RWPE2 (cell line): ENCODE data around the gene DPM1.

Experiments used
- ATAC-seq: fragments of 200-7000 bp; cut with Tn5 transposase; 3 replicates; pipeline ENCODE4 v1.9.1; 2021; ENCODE audit warnings: low read depth
- DNase-seq: peaks from one replicate; pipeline ENCODE4 v3.0.0-alpha.2; 2020; ENCODE audit warnings: low spot score
- H3K27ac ChIP-seq: fragments of 450-650 bp; 2 replicates; pipeline ENCODE4 v1.5.1; 2017; ENCODE audit warnings: mild to moderate bottlenecking; ENCODE audit not compliant: poor library complexity, severe bottlenecking
- H3K27me3 ChIP-seq: fragments of 250-450 bp; sonication (Bioruptor Pico); 2 replicates; pipeline ENCODE4 v1.5.1; 2021; ENCODE audit warnings: mild to moderate bottlenecking, moderate library complexity; ENCODE audit not compliant: insufficient read depth, poor library complexity, severe bottlenecking
- H3K36me3 ChIP-seq: fragments of 250-450 bp; sonication (Bioruptor Pico); 2 replicates; pipeline ENCODE4 v1.5.1; 2020; ENCODE audit warnings: low read depth, mild to moderate bottlenecking, moderate library complexity
- H3K4me1 ChIP-seq: fragments of 250-450 bp; sonication (Bioruptor Pico); 2 replicates; pipeline ENCODE4 v1.5.1; 2021; ENCODE audit warnings: mild to moderate bottlenecking, moderate library complexity; ENCODE audit not compliant: insufficient read depth, poor library complexity, severe bottlenecking
- H3K4me3 ChIP-seq: fragments of 250-450 bp; sonication (Bioruptor Pico); 2 replicates; pipeline ENCODE4 v1.5.1; 2021; ENCODE audit warnings: mild to moderate bottlenecking, moderate library complexity; ENCODE audit not compliant: severe bottlenecking
- H3K9me3 ChIP-seq: fragments of 250-450 bp; sonication (Bioruptor Pico); 2 replicates; pipeline ENCODE4 v1.5.1; 2021; ENCODE audit warnings: mild to moderate bottlenecking, moderate library complexity; ENCODE audit not compliant: severe bottlenecking
- CTCF ChIP-seq: fragments of 450-650 bp; IDR thresholded peaks from one replicate; pipeline ENCODE4 v1.5.1; 2017; ENCODE audit warnings: mild to moderate bottlenecking, moderate library complexity; ENCODE audit not compliant: poor library complexity, severe bottlenecking

DPM1 gene

GRCh38 chr20:50913690-50914375 lies 44.5 kb downstream of the DPM1 start:
- H3K36me3 ChIP-seq: peaks cover 81% of the 10 kb centered on the region
- peak overlapping the region; percentile 57 for H3K27ac ChIP-seq
- no peak for TF ChIP-seq CTCF
- H3K4me3 ChIP-seq: no peak overlapping the region
- DNase-seq: no peak
- H3K27me3 ChIP-seq: no peaks in the 10 kb centered on the region
- H3K4me1 ChIP-seq: peaks cover 54% of the 10 kb centered on the region
- peak; percentile 90 for ATAC-seq
- no peaks in the 10 kb centered on the region for H3K9me3 ChIP-seq

- Histone ChIP-seq H3K9me3 (no peaks in the 10 kb centered on the region), H3K27ac (no peak overlapping the region), H3K27me3 (no peaks in the 10 kb centered on the region), H3K36me3 (peaks cover 74% of the 10 kb centered on the region), H3K4me1 (peaks cover 33% of the 10 kb centered on the region), H3K4me3 (no peak overlapping the region)
- ATAC-seq (no peak), DNase-seq (no peak)
- no peak for TF ChIP-seq CTCF
Observed at GRCh38 chr20:50911716-50912115, 46.6 kb downstream of the DPM1 start.

GRCh38 chr20:50911030-50911429 lies 47.3 kb downstream of the DPM1 start:
- no peak overlapping the region for H3K27ac ChIP-seq
- no peaks in the 10 kb centered on the region for H3K9me3 ChIP-seq
- DNase-seq (no peak), ATAC-seq (no peak)
- peaks cover 74% of the 10 kb centered on the region for H3K36me3 ChIP-seq
- no peak for TF ChIP-seq CTCF
- no peaks in the 10 kb centered on the region for H3K27me3 ChIP-seq
- peaks cover 26% of the 10 kb centered on the region for H3K4me1 ChIP-seq
- no peak overlapping the region for H3K4me3 ChIP-seq

GRCh38 chr20:50909413-50909812 lies 48.9 kb downstream of the DPM1 start:
- Histone ChIP-seq H3K27ac (no peak overlapping the region), H3K9me3 (no peaks in the 10 kb centered on the region), H3K27me3 (no peaks in the 10 kb centered on the region), H3K4me1 (peaks cover 10% of the 10 kb centered on the region), H3K4me3 (no peak overlapping the region), H3K36me3 (peaks cover 81% of the 10 kb centered on the region)
- TF ChIP-seq CTCF: no peak
- ATAC-seq (no peak), DNase-seq (no peak)

- DNase-seq (no peak), ATAC-seq (no peak; the same call in 2 of the 3 replicates)
- H3K36me3 ChIP-seq: peaks cover 88% of the 10 kb centered on the region
- no peaks in the 10 kb centered on the region for H3K9me3 ChIP-seq
- no peaks in the 10 kb centered on the region for H3K4me1 ChIP-seq
- no peak overlapping the region for H3K4me3 ChIP-seq
- no peak overlapping the region for H3K27ac ChIP-seq
- TF ChIP-seq CTCF: no peak
- H3K27me3 ChIP-seq: no peaks in the 10 kb centered on the region
Observed at GRCh38 chr20:50904067-50904570, 54.2 kb downstream of the DPM1 start.
